ENCODE data around the gene GRAP2. TPM values are rescaled to one million over a fixed set of nuclear protein-coding genes. Genes with fewer than 3 reads are reported as not detected.
A peak's percentile ranks its signal among the peaks of the same experiment; 100 is the strongest.

The GRAP2 gene
- total and polyA plus RNA-seq, 10 of the 15 experiments (the other 5 are each of a cell fraction or from before 2014, with no cell fraction given), result 3.3 to 79.1 (median 59.6) TPM

DNA sequence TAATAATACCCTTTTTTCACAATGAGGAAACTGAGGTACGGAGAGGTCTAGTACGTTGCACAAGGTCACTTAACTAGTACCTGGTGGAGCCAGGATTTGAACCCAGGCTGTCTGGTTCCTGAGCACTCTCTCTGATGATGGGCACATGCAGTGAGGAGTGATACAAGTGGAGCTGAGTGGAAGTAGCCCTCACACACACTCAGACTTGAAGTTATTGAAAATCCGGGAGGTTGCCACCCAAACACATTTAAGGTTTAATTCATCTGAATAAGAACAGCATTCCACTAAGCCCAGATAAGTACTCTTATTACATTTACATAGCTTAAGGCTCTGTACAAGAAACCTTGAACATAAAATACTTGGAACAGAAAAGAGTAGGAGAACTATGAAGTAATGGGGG lies 4.8 kb downstream of the GRAP2 start:
- no TSS peak for BruUV-seq (replicated peaks)
- H3K4me1 ChIP-seq (ENCODE audit: control insufficient read depth, insufficient read depth, low read length), result peaks cover 25% of the 10 kb centered on the region
- ChIA-PET RAD21 (ENCODE audit: unreplicated experiment) (interaction anchor here (0.9 to 1.1 kb wide), 3 partner anchors 9 to 41 kb away, joined by 3 to 4 read pairs (median 3); no protein-coding TSS in a partner anchor), POLR2A (interaction anchor here (0.6 to 1.9 kb wide), 5 partner anchors 10 to 138 kb away, joined by 3 to 5 read pairs (median 3); no protein-coding TSS in a partner anchor), SMC1A (ENCODE audit: uncharacterized antibody, unreplicated experiment) (interaction anchor here (0.9 to 11.1 kb wide), 6 partner anchors 7 to 47 kb away, joined by 3 to 108 read pairs (median 6); partner anchors contain the start of gene GRAP2), CTCF (interaction anchor here (0.9 to 1.8 kb wide), 4 partner anchors 27 to 119 kb away, joined by 3 to 11 read pairs (median 4); no protein-coding TSS in a partner anchor)
- intact Hi-C loops (cut with micrococcal nuclease; ENCODE audit: unreplicated experiment), result no loop called here
- in situ Hi-C loops (cut with MboI), result no loop called here
- H3K4me3 ChIP-seq, result peak overlapping the region; percentile 66
- peak overlapping the region; percentile 45; the same call in 1 of the 2 replicates for H3K27ac ChIP-seq (ENCODE audit: control insufficient read depth, insufficient read depth)
- DNase-seq (ENCODE audit: low read depth, low spot score) (no peak), FAIRE-seq (no peak), ATAC-seq (peak; percentile 7; the same call in 1 of the 3 replicates)
- H3K9me3 ChIP-seq (replicated peaks; ENCODE audit: control insufficient read depth, insufficient read depth, low read length), result no peaks in the 10 kb centered on the region; the same call in 2 of the 3 replicates
- no peak overlapping the region; the same call in 1 of the 2 replicates for H2AFZ ChIP-seq (ENCODE audit: control insufficient read depth, low read depth, low read length)
- H3K4me2 ChIP-seq (ENCODE audit: control insufficient read depth, insufficient read depth), result peak overlapping the region; percentile 56
- H3K36me3 ChIP-seq (ENCODE audit: control insufficient read depth in 2 of 2, insufficient read depth in 2 of 2, low read length in 1 of 2), result 0 out of 4 replicates have a peak, but pooled peaks cover 0 to 2% of the 10 kb centered on the region in 2 experiments
- H3K9ac ChIP-seq (ENCODE audit: control insufficient read depth, insufficient read depth, low read length), result peak overlapping the region; percentile 54
- no peaks in the 10 kb centered on the region for H3K27me3 ChIP-seq (replicated peaks in 1 of 2; ENCODE audit: control insufficient read depth in 2 of 2, insufficient read depth in 2 of 2, low read length in 1 of 2)
- peaks cover 97% of the 10 kb centered on the region for H3K79me2 ChIP-seq (ENCODE audit: control insufficient read depth, insufficient read depth, low read length)
- no peak for TF ChIP-seq MTA2 (IDR thresholded peaks at IDR 0.05; ENCODE audit: low read depth)
- TF ChIP-seq DPF2 (IDR thresholded peaks at IDR 0.05), result no peak
- peak; percentile 9 to 19; a peak in 1 of 4 replicates for TF ChIP-seq BHLHE40 (IDR thresholded peaks at IDR 0.05; ENCODE audit: borderline replicate concordance in 1 of 2, low read depth in 2 of 2, low read length in 1 of 2)
- TF ChIP-seq, protein P1, sequence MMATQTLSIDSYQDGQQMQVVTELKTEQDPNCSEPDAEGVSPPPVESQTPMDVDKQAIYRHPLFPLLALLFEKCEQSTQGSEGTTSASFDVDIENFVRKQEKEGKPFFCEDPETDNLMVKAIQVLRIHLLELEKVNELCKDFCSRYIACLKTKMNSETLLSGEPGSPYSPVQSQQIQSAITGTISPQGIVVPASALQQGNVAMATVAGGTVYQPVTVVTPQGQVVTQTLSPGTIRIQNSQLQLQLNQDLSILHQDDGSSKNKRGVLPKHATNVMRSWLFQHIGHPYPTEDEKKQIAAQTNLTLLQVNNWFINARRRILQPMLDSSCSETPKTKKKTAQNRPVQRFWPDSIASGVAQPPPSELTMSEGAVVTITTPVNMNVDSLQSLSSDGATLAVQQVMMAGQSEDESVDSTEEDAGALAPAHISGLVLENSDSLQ (IDR thresholded peaks at IDR 0.05), result no peak
- no peak for TF ChIP-seq PML (IDR thresholded peaks at IDR 0.05; ENCODE audit: low read length)
- 96% methylated on average over 3 of the region's 3 CpGs for WGBS (ENCODE audit: insufficient coverage, insufficient replicate concordance, low lambda C conversion rate, missing lambda C conversion rate)
- H4K20me1 ChIP-seq (ENCODE audit: control insufficient read depth, insufficient read depth), result no peaks in the 10 kb centered on the region
